ENCODE data around the gene CDH4. TPM values are rescaled to one million over a fixed set of nuclear protein-coding genes. Genes with fewer than 3 reads are reported as not detected.
A peak's percentile ranks its signal among the peaks of the same experiment; 100 is the strongest.

Gene CDH4
- total RNA-seq, 1 experiment from 2014 or later = 5.3 TPM

DNA sequence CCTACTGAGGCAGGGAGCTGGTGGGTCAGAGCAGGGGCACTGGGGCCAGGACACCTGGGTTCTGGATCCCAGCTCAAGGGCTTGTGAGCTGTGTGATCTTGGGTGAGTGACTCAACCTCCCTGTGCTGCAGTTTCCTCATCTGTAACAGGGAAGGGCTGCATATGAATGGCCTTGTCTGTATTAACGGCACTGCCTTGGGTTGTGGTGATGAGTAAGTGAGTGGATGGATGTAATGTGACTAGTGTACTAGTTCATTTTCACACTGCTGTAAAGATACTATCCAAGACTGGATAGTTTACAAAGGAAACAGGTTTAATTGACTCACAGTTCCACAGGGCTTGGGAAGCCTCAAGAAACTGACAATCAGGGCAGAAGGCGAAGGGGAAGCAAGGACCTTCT is 580.1 kb downstream of the CDH4 start (continued):
- TF ChIP-seq, protein P1, sequence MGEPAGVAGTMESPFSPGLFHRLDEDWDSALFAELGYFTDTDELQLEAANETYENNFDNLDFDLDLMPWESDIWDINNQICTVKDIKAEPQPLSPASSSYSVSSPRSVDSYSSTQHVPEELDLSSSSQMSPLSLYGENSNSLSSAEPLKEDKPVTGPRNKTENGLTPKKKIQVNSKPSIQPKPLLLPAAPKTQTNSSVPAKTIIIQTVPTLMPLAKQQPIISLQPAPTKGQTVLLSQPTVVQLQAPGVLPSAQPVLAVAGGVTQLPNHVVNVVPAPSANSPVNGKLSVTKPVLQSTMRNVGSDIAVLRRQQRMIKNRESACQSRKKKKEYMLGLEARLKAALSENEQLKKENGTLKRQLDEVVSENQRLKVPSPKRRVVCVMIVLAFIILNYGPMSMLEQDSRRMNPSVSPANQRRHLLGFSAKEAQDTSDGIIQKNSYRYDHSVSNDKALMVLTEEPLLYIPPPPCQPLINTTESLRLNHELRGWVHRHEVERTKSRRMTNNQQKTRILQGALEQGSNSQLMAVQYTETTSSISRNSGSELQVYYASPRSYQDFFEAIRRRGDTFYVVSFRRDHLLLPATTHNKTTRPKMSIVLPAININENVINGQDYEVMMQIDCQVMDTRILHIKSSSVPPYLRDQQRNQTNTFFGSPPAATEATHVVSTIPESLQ (CRISPR knock-in tag; IDR thresholded peaks at IDR 0.05) = no peak
- TF ChIP-seq GRHL2 (CRISPR knock-in tag; IDR thresholded peaks at IDR 0.05; ENCODE audit: insufficient replicate concordance, severe bottlenecking) (no peak), FOXJ3 (CRISPR knock-in tag; IDR thresholded peaks at IDR 0.05; ENCODE audit: borderline replicate concordance) (no peak), ZNF396 (CRISPR knock-in tag; IDR thresholded peaks at IDR 0.05; ENCODE audit: borderline replicate concordance) (no peak), MXD4 (CRISPR knock-in tag; IDR thresholded peaks at IDR 0.05; ENCODE audit: borderline replicate concordance) (no peak)
- TF ChIP-seq, protein P2, sequence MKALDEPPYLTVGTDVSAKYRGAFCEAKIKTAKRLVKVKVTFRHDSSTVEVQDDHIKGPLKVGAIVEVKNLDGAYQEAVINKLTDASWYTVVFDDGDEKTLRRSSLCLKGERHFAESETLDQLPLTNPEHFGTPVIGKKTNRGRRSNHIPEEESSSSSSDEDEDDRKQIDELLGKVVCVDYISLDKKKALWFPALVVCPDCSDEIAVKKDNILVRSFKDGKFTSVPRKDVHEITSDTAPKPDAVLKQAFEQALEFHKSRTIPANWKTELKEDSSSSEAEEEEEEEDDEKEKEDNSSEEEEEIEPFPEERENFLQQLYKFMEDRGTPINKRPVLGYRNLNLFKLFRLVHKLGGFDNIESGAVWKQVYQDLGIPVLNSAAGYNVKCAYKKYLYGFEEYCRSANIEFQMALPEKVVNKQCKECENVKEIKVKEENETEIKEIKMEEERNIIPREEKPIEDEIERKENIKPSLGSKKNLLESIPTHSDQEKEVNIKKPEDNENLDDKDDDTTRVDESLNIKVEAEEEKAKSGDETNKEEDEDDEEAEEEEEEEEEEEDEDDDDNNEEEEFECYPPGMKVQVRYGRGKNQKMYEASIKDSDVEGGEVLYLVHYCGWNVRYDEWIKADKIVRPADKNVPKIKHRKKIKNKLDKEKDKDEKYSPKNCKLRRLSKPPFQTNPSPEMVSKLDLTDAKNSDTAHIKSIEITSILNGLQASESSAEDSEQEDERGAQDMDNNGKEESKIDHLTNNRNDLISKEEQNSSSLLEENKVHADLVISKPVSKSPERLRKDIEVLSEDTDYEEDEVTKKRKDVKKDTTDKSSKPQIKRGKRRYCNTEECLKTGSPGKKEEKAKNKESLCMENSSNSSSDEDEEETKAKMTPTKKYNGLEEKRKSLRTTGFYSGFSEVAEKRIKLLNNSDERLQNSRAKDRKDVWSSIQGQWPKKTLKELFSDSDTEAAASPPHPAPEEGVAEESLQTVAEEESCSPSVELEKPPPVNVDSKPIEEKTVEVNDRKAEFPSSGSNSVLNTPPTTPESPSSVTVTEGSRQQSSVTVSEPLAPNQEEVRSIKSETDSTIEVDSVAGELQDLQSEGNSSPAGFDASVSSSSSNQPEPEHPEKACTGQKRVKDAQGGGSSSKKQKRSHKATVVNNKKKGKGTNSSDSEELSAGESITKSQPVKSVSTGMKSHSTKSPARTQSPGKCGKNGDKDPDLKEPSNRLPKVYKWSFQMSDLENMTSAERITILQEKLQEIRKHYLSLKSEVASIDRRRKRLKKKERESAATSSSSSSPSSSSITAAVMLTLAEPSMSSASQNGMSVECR (CRISPR knock-in tag; IDR thresholded peaks at IDR 0.05; ENCODE audit: borderline replicate concordance) = no peak

DNA sequence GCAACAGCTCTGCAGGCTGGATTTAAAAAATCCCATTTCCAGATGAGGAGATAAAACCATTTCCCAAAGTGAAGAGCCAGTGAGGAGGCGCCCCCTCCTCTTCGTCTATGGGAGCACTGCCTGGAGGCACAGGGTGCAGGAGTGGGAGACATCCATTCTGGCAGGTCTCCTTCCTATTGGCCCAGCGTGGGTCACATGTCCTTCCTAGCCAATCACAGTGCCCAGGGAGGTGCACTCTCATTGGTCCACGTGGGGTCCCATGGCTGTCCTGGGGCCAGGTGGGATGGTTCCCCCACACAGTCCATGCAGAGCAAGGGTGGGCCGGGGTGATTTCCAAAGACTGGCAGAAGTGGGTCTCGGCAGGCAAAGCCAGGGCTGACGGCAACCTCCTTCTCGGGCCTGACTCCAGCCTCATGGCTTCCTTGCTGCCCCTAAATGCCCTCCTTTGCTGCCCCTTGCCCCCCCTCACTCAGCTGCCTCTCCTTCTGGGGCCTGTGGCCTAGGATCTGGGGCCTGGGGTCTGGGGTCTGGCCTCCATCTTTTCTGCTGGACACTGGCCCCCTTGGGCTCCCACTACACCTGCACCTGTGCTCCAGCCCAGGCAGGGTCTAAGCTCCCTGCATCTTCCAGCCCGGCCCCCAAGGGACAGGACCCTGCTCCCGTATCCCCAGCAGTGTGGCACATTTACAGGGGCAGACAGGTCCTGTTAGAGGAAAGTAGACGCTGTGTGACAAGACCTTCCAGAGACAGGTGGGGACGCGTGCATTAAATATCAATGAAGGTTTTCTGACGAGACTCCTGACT is 581.9 kb downstream of the CDH4 start:
- TF ChIP-seq, protein P3, sequence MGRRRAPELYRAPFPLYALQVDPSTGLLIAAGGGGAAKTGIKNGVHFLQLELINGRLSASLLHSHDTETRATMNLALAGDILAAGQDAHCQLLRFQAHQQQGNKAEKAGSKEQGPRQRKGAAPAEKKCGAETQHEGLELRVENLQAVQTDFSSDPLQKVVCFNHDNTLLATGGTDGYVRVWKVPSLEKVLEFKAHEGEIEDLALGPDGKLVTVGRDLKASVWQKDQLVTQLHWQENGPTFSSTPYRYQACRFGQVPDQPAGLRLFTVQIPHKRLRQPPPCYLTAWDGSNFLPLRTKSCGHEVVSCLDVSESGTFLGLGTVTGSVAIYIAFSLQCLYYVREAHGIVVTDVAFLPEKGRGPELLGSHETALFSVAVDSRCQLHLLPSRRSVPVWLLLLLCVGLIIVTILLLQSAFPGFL (CRISPR knock-in tag; IDR thresholded peaks at IDR 0.05; ENCODE audit: borderline replicate concordance) = no peak
- TF ChIP-seq, protein P4, sequence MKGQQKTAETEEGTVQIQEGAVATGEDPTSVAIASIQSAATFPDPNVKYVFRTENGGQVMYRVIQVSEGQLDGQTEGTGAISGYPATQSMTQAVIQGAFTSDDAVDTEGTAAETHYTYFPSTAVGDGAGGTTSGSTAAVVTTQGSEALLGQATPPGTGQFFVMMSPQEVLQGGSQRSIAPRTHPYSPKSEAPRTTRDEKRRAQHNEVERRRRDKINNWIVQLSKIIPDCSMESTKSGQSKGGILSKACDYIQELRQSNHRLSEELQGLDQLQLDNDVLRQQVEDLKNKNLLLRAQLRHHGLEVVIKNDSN (CRISPR knock-in tag; IDR thresholded peaks at IDR 0.05) = peak; percentile 74
- TF ChIP-seq, protein P5, sequence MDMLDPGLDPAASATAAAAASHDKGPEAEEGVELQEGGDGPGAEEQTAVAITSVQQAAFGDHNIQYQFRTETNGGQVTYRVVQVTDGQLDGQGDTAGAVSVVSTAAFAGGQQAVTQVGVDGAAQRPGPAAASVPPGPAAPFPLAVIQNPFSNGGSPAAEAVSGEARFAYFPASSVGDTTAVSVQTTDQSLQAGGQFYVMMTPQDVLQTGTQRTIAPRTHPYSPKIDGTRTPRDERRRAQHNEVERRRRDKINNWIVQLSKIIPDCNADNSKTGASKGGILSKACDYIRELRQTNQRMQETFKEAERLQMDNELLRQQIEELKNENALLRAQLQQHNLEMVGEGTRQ (CRISPR knock-in tag; IDR thresholded peaks at IDR 0.05) = peak; percentile 80
- peak; percentile 63 for TF ChIP-seq NFYB (CRISPR knock-in tag; conservative IDR thresholded peaks at IDR 0.05; ENCODE audit: low read depth)
- ChIA-PET CTCF (interaction anchor here (1.1 kb wide), 1 partner anchor 110 kb away, joined by 3 read pairs; no protein-coding TSS in a partner anchor), POLR2A (no interaction called here)
- peaks cover 20% of the 10 kb centered on the region for H3K27me3 Mint-ChIP-seq (ENCODE audit: low read depth)
- no peak overlapping the region for H3K27ac Mint-ChIP-seq
- DNase-seq (ENCODE audit: low spot score) = no peak
- no peak overlapping the region for H3K4me3 Mint-ChIP-seq
- H3K9me3 Mint-ChIP-seq = peaks cover 6% of the 10 kb centered on the region
- H3K4me1 Mint-ChIP-seq = no peaks in the 10 kb centered on the region
- peaks cover 3% of the 10 kb centered on the region; the same call in 1 of the 2 replicates for H3K36me3 Mint-ChIP-seq
- ATAC-seq = no peak; the same call in 1 of the 2 replicates

DNA sequence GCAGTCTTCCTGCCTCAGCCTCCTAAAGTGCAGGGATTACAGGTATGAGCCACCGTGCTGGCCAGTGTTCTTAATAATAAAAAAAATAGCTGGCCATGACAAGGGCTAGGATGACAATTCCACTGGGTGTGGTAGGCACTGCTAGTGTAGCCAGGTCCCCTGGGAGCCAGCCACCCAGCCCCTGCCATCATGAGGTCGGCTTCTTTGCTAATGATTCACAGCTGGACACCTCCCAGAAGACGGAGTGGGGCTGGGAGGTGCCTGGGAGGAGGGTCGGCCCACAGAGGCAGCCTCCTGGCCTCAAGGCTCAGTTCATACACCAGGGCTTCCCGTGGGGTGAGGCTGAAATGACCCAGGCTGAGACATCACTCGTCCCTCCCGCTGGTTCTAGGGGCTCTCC is 583.2 kb downstream of the CDH4 start:
- Mint-ChIP-seq H3K4me3 (no peak overlapping the region), H3K27ac (no peak overlapping the region), H3K4me1 (no peaks in the 10 kb centered on the region), H3K27me3 (ENCODE audit: low read depth) (peaks cover 17% of the 10 kb centered on the region), H3K36me3 (no peaks in the 10 kb centered on the region), H3K9me3 (peaks cover 3% of the 10 kb centered on the region; the same call in 1 of the 2 replicates)
- POLR2A ChIA-PET = no interaction called here
- CTCF ChIA-PET = no interaction called here
- DNase-seq (ENCODE audit: low spot score) (no peak), ATAC-seq (no peak)
- TF ChIP-seq CBFB (CRISPR knock-in tag; IDR thresholded peaks at IDR 0.05; ENCODE audit: low read depth) = no peak
- no peak for TF ChIP-seq RELA (CRISPR knock-in tag; IDR thresholded peaks at IDR 0.05; ENCODE audit: borderline replicate concordance)
- no peak for TF ChIP-seq FOXJ3 (CRISPR knock-in tag; IDR thresholded peaks at IDR 0.05; ENCODE audit: borderline replicate concordance)
- no peak for TF ChIP-seq MYBL2 (CRISPR knock-in tag; IDR thresholded peaks at IDR 0.05)
- TF ChIP-seq, protein P6, sequence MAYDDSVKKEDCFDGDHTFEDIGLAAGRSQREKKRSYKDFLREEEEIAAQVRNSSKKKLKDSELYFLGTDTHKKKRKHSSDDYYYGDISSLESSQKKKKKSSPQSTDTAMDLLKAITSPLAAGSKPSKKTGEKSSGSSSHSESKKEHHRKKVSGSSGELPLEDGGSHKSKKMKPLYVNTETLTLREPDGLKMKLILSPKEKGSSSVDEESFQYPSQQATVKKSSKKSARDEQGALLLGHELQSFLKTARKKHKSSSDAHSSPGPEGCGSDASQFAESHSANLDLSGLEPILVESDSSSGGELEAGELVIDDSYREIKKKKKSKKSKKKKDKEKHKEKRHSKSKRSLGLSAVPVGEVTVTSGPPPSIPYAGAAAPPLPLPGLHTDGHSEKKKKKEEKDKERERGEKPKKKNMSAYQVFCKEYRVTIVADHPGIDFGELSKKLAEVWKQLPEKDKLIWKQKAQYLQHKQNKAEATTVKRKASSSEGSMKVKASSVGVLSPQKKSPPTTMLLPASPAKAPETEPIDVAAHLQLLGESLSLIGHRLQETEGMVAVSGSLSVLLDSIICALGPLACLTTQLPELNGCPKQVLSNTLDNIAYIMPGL (CRISPR knock-in tag; IDR thresholded peaks at IDR 0.05) = no peak
- TF ChIP-seq, protein P2 (CRISPR knock-in tag; IDR thresholded peaks at IDR 0.05; ENCODE audit: borderline replicate concordance) = no peak
- no peak for TF ChIP-seq ZNF396 (CRISPR knock-in tag; IDR thresholded peaks at IDR 0.05; ENCODE audit: borderline replicate concordance)
